HG03521 (cell line): ENCODE results near the gene PITPNM3.

Experiments used
- ATAC-seq: cut with Tn5 transposase; IDR thresholded peaks from one replicate; pipeline ENCODE4 v1.9.1; 2021; ENCODE audit warnings: mild to moderate bottlenecking, moderate library complexity; ENCODE audit not compliant: unreplicated experiment

The PITPNM3 gene

DNA sequence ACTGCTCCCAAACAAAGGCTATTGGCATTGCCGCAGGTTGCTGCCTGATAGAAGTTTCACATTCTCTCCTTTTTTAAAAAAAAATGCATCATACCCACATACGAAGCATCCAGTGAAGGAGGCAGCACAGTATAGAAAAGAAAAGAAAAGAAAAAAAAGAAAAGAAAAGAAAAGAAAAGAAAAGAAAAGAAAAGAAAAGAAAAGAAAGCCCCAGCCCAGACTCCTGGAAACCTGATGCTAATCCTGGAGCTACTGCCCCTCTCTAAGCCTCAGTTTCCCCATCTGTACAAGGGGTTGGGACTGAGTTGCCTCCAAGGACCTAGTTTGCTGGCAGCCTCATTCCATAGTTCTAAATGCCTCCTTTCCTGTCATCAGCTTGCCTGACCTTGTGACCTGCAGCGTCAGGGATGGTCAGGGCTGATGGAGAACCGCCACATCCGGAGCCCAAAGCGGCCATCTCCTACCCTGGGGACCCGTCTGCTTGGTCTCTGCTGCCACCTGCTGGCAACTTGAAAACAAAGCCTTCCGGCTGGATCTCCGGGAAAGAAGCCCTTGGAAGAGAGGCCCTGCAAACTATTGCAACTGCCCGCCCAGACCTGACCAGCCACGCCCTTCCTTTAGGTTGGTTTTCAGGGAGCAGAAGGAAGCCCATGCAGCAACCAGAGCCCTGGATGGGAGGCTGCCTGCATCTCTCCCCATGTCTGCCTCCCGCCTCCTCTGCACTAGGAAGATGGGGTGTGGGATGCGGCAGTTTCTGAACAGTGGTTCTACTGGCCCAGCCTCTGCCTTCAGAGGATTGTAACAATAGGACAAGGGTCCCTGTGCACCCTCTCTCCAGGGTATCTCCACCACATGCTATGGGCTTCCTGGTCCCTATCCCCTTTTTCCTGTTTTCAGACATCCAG lies 134.4 kb downstream of the PITPNM3 start:
- ATAC-seq: no peak

DNA sequence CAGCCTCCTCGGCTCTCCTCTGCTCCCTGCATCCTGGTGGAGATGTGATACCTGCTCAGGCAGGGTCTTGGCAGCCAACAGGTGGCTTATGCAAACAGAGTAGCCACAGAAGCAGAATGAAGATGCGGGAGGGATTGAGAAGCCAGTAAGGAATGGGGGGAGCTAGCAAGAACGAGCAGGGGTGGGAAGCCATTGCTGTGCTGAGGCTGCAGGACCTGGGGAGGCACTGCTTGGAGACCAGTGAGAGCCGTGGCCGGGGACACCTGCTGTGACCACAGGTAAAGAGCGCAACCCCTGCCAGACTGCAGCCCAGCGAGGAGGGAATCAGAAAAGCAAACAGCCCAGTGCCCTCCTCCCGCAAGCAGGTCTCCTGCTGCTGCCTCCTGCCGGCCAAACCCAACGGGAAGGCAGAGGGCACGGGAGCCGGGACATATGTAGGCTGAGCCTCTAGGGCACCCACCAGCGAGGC lies 136.1 kb downstream of the PITPNM3 start:
- ATAC-seq: no peak

DNA sequence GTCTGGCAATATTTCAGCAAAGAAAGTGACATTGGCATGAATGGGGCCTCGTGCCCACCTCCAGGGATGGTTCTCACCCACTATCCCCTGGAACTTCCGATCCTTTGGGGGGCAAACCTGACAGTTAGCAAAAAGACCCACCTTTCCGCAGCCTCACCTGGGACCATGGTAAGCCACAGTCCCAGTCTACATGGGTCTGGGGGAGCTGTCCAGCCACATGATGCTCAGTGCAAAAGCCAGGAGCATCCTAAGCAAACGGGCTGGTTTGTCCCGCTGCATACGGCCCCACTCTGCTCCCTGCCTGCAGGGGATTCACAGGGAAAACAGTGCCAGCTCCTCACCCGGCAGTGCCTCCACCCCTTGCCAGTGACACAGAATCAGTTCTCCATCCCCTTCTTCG lies 140.7 kb downstream of the PITPNM3 start:
- ATAC-seq: no peak

- no peak for ATAC-seq
Observed at GRCh38 chr17:6413065-6413464, 143.3 kb downstream of the PITPNM3 start.

GRCh38 chr17:6408735-6409134 lies 147.6 kb downstream of the PITPNM3 start:
- ATAC-seq: no peak

- no peak for ATAC-seq
Observed at GRCh38 chr17:6408276-6408675, 148.1 kb downstream of the PITPNM3 start.

- ATAC-seq: no peak
Observed at GRCh38 chr17:6402258-6402657, 154.1 kb downstream of the PITPNM3 start.
